ENCODE data around the gene ACTL6B.

Gene ACTL6B

GRCh38 chr7:100599911-100600729, 56.1 kb downstream of the ACTL6B start:
- POLR2A ChIA-PET, result interaction anchor here (1.0 kb wide), 1 partner anchor 14 kb away, joined by 3 read pairs; the partner anchor contains the start of genes FBXO24 and LRCH4
- CTCF ChIA-PET, result interaction anchor here (0.9 kb wide), 1 partner anchor 40 kb away, joined by 3 read pairs; no protein-coding TSS in a partner anchor

GRCh38 chr7:100598425-100598824, 57.8 kb downstream of the ACTL6B start:
- no peak for DNase-seq (ENCODE audit: low read depth, low spot score)
- no peak for TF ChIP-seq CTCF (IDR thresholded peaks at IDR 0.05; ENCODE audit: insufficient read depth, low read length, missing control alignments)
- POLR2A ChIA-PET, result interaction anchor here (1.8 kb wide), 1 partner anchor 12 kb away, joined by 5 read pairs; the partner anchor contains the start of gene FBXO24
- CTCF ChIA-PET, result interaction anchor here (0.8 to 1.7 kb wide), 3 partner anchors 10 to 116 kb away, joined by 3 to 6 read pairs (median 4); partner anchors contain the start of gene FBXO24
- H3K4me3 ChIP-seq (ENCODE audit: low read depth, low read length), result no peak overlapping the region

More at GRCh38 chr7:100599911-100600729, 56.1 kb downstream of the ACTL6B start:
- TF ChIP-seq CTCF (IDR thresholded peaks at IDR 0.05; ENCODE audit: insufficient read depth, low read length, missing control alignments), result no peak
- DNase-seq (ENCODE audit: low read depth, low spot score), result no peak
- no peak overlapping the region for H3K4me3 ChIP-seq (ENCODE audit: low read depth, low read length)

GRCh38 chr7:100595188-100595587, 61.1 kb downstream of the ACTL6B start:
- no peak for DNase-seq (ENCODE audit: low read depth, low spot score)
- no peak overlapping the region for H3K4me3 ChIP-seq (ENCODE audit: low read depth, low read length)
- ChIA-PET CTCF (interaction anchor here (3.5 kb wide), 1 partner anchor 9 kb away, joined by 16 read pairs; the partner anchor contains the start of genes FBXO24 and LRCH4), POLR2A (interaction anchor here (1.2 kb wide), 1 partner anchor 9 kb away, joined by 8 read pairs; the partner anchor contains the start of genes FBXO24 and LRCH4)
- TF ChIP-seq CTCF (IDR thresholded peaks at IDR 0.05; ENCODE audit: insufficient read depth, low read length, missing control alignments), result no peak
